BJ (cell line): ENCODE data around the gene ZNF423. TPM values are rescaled to one million over a fixed set of nuclear protein-coding genes. Genes with fewer than 3 reads are reported as not detected.

Experiments used
- CTCF ChIA-PET: fragments of 350-600 bp; formaldehyde crosslinking; extraction: SDS; loops from one replicate; lab custom pipeline; 2021; ENCODE audit warnings: antibody characterized with exemption, inconsistent platforms; lab: Yijun Ruan, JAX
- POLR2A ChIA-PET: fragments of 300-600 bp; sonication (Branson Sonifier 250); formaldehyde crosslinking; extraction: SDS; loops from one replicate; lab custom pipeline; 2021; ENCODE audit warnings: antibody characterized with exemption; lab: Charles Lee
- DNase-seq: peaks from one replicate; pipeline ENCODE4 v3.0.0-alpha.2; 2011; ENCODE audit warnings: low read depth
- H3K27me3 ChIP-seq: 2 replicates; pipeline ENCODE4 v1.6.0; 2011; ENCODE audit warnings: low read length; ENCODE audit not compliant: control insufficient read depth, insufficient read depth
- H3K36me3 ChIP-seq: 2 replicates; pipeline ENCODE4 v1.5.1; 2011; ENCODE audit warnings: low read length; ENCODE audit not compliant: control insufficient read depth, insufficient read depth
- H3K4me3 ChIP-seq: 2 replicates; pipeline ENCODE4 v1.5.1; 2011; ENCODE audit warnings: low read depth, mild to moderate bottlenecking, control low read depth, low read length
- CTCF ChIP-seq: IDR thresholded peaks from 2 replicates; pipeline ENCODE4 v1.5.1; 2011; ENCODE audit warnings: low read depth, mild to moderate bottlenecking, control low read depth, inconsistent platforms, low read length, moderate library complexity; ENCODE audit not compliant: insufficient read depth
- polyA plus RNA-seq: library from polyadenylated mRNA; depleted of rRNA; stranded (reverse); fragments of >200 nt; gene quantifications from 2 replicates; pipeline ENCODE4 v1.2.3, GENCODE V29; 2011

Gene ZNF423
- polyA plus RNA-seq, 1 experiment, result 0.22 TPM

DNA sequence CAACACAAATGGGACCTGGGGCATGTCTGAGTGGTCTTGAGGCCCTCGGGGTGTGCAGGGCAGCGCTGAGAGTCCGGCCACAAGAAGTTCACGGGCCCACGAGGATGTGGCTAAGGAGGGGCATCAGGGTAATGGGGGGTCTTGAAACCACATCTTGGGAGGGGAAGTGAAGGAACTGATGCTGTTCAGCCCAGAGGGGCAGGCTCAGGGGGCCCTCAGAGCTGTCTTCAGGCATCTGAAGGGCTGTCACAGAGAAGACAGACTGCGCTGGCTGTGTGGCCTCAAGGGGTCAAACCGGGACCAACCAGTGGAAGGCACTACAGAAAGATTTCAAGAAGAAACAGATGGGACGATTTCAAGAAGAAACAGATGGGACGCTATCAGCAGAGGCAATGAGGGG is 45.1 kb downstream of the ZNF423 start:
- CTCF ChIA-PET, result no interaction called here
- DNase-seq, result no peak
- Histone ChIP-seq H3K27me3 (no peaks in the 10 kb centered on the region; the same call in 1 of the 2 replicates), H3K36me3 (no peaks in the 10 kb centered on the region), H3K4me3 (no peak overlapping the region)
- no peak for TF ChIP-seq CTCF
- POLR2A ChIA-PET, result no interaction called here

- TF ChIP-seq CTCF, result no peak
- Histone ChIP-seq H3K27me3 (no peaks in the 10 kb centered on the region; the same call in 1 of the 2 replicates), H3K4me3 (no peak overlapping the region), H3K36me3 (no peaks in the 10 kb centered on the region)
- DNase-seq, result no peak
- POLR2A ChIA-PET, result no interaction called here
- CTCF ChIA-PET, result no interaction called here
These were observed 46.4 kb downstream of the ZNF423 start for GRCh38 chr16:49809561-49809960.

- no peak for TF ChIP-seq CTCF
- ChIA-PET POLR2A (no interaction called here), CTCF (no interaction called here)
- Histone ChIP-seq H3K27me3 (no peaks in the 10 kb centered on the region; the same call in 1 of the 2 replicates), H3K36me3 (no peaks in the 10 kb centered on the region), H3K4me3 (no peak overlapping the region)
- no peak for DNase-seq
These were observed 46.9 kb downstream of the ZNF423 start for GRCh38 chr16:49809062-49809461.

GRCh38 chr16:49806446-49806845 is 49.5 kb downstream of the ZNF423 start:
- no peaks in the 10 kb centered on the region for H3K36me3 ChIP-seq
- CTCF ChIA-PET, result no interaction called here
- POLR2A ChIA-PET, result no interaction called here
- no peak for TF ChIP-seq CTCF
- no peak overlapping the region for H3K4me3 ChIP-seq
- H3K27me3 ChIP-seq, result no peaks in the 10 kb centered on the region; the same call in 1 of the 2 replicates
- DNase-seq, result no peak

- POLR2A ChIA-PET, result no interaction called here
- no peak for TF ChIP-seq CTCF
- no peak for DNase-seq
- CTCF ChIA-PET, result interaction anchor here (0.6 kb wide), 1 partner anchor 278 kb away, joined by 4 read pairs; no protein-coding TSS in a partner anchor
- Histone ChIP-seq H3K27me3 (no peaks in the 10 kb centered on the region), H3K4me3 (no peak overlapping the region), H3K36me3 (no peaks in the 10 kb centered on the region)
These were observed 54.6 kb downstream of the ZNF423 start for GRCh38 chr16:49801290-49801689.
